WI38 (cell line): Measurements from ENCODE around the gene OR2M4.

ENCODE experiments used
- H3K4me3 ChIP-seq: 2 replicates; pipeline ENCODE4 v1.5.1; 2011; ENCODE audit warnings: low read depth, mild to moderate bottlenecking, control low read depth, low read length
- CTCF ChIP-seq: IDR thresholded peaks from 2 replicates; pipeline ENCODE4 v1.5.1; 2012; ENCODE audit warnings: low read depth, mild to moderate bottlenecking, control low read depth, low read length

OR2M4 gene

DNA sequence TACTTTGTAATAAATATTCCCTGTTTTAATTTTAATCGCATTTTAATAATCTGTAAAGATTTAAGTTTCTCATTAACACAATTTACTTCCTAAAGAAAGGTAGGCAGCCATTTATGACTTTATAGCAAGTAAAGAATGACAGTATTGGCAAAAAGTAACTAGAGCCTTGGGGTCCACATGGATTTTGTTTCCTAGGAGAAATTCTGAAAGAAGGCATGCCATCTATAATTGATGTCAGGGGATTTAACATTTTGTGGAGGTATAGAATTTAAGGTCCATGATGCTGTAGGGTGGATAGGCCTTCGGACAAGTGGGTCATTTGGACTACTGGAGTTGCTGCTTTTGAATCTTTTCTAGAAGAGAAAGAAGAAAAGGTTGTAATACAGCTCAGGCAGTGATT is at the start of gene OR2M4:
OR2M4 (plus strand) TSS at position 301 of the 400 bp plus-strand sequence. CDS start 7,512 bp downstream, outside the sequence.
- H3K4me3 ChIP-seq: no peak within 1 kb of the TSS
- no peak for TF ChIP-seq CTCF

GRCh38 chr1:248183996-248184395 is 47.2 kb upstream of the OR2M4 start:
- no peak overlapping the region for H3K4me3 ChIP-seq
- TF ChIP-seq CTCF: no peak

GRCh38 chr1:248187363-248187762 is 43.9 kb upstream of the OR2M4 start:
- no peak for TF ChIP-seq CTCF
- H3K4me3 ChIP-seq: no peak overlapping the region

DNA sequence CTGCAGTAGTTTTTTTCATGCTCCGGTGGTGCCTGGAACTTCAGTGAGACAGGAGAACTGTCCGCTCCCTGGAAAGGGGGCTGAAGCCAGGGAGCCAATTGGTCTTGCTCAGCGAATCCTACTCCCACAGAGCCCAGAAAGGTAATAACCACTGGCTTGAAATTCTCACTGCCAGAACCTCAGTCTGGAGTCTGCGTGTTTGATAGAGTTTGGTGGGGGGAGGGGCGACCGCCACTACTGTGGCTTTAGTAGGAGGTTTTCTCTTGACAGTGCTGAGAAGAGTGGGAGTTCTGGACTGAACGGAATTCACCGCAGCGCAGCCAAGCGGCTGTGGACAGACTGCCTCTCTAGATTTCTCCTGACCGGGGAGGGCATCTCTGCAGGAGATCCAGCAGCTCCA is 42.2 kb upstream of the OR2M4 start:
- no peak for TF ChIP-seq CTCF
- H3K4me3 ChIP-seq: no peak overlapping the region

DNA sequence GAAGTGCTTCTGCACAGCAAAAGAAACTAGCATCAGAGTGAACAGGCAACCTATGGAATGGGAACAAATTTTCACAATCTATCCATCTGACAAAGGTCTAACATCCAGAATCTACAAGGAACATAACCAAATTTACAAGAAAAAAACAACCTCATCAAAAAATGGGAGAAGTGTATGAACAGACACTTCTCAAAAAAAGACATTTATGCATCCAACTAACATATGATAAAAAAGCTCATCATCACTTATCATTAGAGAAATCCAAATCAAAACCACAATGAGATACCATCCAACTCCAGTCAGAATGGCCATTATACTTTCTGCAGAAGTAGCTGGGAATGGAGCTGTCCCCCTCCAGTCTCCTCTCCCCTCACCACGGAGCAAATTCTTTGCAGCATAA is 37.1 kb upstream of the OR2M4 start:
- H3K4me3 ChIP-seq: no peak overlapping the region
- TF ChIP-seq CTCF: no peak

DNA sequence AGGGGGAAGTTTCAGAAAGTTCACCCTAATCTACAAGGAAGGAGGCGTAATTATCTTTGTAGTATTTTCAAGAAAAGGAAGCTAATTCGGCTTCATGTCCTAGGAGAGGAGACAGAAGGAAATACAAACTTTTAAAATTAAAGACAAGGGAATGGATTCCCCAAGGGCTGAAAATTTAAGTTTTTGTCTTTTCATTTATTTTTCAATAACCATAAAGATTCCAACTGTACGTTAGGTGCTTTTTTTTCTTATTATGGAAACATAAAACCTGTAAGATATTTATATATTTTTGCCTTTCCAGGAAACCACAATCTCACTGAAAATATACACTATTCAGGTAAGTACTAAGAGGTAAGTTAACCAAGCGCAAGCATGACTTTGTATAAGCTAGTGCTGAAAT is 34.3 kb upstream of the OR2M4 start, which contains the start of gene OR2M3:
OR2M3 (plus strand) TSS at position 301 of the 400 bp plus-strand sequence. CDS start 5,803 bp downstream, outside the sequence.
- H3K4me3 ChIP-seq: no peak within 1 kb of the TSS
- no peak for TF ChIP-seq CTCF

DNA sequence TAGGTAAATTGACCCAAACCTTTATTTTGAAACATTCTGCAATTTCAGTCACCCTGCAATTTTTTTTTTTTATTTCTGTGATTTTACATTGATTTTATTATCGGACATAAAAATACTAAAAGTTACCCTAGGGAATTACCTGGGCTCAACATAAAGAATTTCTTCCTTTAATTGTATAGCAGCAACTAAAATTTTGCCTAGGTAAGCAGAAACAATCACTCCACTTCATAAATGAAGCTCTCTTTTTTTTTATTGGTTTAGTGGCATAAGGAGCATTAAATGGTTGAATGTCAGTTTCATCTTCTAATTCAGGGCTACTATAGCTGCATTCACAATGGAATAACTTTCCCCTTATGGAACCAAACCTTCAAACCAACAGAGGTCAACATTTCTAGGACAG is 15.3 kb upstream of the OR2M4 start:
- H3K4me3 ChIP-seq: no peak overlapping the region
- TF ChIP-seq CTCF: no peak
